ENCODE measurements around the gene WDR74. TPM values are rescaled to one million over a fixed set of nuclear protein-coding genes. Genes with fewer than 3 reads are reported as not detected.

The WDR74 gene
- total and polyA plus RNA-seq, 2 of the 13 experiments (the other 11 are each of a cell fraction or from before 2014, with no cell fraction given): 77.0 to 83.3 TPM

DNA sequence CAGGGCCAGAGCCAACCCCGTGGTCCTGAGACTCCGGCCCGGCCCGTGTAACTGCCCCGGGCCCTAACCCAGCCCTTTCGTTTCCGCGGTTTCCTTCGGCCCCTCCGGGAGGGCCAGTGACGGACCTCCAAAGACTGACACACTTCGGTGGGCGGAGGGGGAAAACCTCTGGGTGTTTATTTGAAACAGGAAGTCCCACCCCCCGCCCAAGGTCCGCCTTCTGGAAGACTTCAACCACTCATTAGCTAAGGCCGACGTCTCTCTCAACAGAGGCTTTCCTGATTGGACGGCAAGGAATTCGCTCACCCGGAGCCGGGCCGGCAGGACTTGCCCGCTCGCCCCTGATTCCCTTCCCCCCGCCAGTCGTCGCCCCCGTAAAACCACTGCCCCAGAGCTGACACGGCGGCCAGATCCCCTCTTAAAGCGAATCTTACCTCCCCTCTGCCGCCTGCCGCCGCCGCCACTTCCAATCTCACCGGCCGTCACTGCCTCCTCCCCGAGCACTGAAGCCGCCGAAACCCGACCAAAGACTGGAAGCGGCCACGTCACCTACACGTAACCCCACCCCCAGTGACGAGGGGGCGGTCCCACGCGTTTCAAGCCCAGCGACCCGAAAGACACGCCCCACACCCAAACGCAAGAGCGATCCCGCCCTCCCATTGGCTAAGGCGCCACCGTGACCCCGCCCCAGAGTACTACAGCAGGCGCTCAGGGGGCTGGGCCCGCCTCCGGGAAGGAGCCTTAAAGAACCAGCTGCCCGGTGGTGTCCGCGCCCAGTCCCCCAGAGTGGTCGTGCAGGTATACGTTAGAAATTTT is 7.7 kb downstream of the WDR74 start, which contains the start of gene STX5 (continued):
- no peak for TF ChIP-seq MBD4 (IDR thresholded peaks at IDR 0.05; ENCODE audit: borderline replicate concordance, low read length)
- peak; percentile 63; the same call in 1 of the 2 replicates for TF ChIP-seq NR2C2 (CRISPR knock-in tag; IDR thresholded peaks at IDR 0.05; ENCODE audit: borderline replicate concordance)
- peak; percentile 78 for TF ChIP-seq SP4 (CRISPR knock-in tag; IDR thresholded peaks at IDR 0.05)
- no peak for TF ChIP-seq TRIM24 (CRISPR knock-in tag; IDR thresholded peaks at IDR 0.05)
- TF ChIP-seq ZNF761 (CRISPR knock-in tag; conservative IDR thresholded peaks at IDR 0.05): peak; percentile 52; the same call in 1 of the 2 replicates
- peak; percentile 63; the same call in 1 of the 2 replicates for TF ChIP-seq IRF2 (CRISPR knock-in tag; IDR thresholded peaks at IDR 0.05)
- TF ChIP-seq JUND (CRISPR knock-in tag; IDR thresholded peaks at IDR 0.05): no peak
- TF ChIP-seq, protein P1, sequence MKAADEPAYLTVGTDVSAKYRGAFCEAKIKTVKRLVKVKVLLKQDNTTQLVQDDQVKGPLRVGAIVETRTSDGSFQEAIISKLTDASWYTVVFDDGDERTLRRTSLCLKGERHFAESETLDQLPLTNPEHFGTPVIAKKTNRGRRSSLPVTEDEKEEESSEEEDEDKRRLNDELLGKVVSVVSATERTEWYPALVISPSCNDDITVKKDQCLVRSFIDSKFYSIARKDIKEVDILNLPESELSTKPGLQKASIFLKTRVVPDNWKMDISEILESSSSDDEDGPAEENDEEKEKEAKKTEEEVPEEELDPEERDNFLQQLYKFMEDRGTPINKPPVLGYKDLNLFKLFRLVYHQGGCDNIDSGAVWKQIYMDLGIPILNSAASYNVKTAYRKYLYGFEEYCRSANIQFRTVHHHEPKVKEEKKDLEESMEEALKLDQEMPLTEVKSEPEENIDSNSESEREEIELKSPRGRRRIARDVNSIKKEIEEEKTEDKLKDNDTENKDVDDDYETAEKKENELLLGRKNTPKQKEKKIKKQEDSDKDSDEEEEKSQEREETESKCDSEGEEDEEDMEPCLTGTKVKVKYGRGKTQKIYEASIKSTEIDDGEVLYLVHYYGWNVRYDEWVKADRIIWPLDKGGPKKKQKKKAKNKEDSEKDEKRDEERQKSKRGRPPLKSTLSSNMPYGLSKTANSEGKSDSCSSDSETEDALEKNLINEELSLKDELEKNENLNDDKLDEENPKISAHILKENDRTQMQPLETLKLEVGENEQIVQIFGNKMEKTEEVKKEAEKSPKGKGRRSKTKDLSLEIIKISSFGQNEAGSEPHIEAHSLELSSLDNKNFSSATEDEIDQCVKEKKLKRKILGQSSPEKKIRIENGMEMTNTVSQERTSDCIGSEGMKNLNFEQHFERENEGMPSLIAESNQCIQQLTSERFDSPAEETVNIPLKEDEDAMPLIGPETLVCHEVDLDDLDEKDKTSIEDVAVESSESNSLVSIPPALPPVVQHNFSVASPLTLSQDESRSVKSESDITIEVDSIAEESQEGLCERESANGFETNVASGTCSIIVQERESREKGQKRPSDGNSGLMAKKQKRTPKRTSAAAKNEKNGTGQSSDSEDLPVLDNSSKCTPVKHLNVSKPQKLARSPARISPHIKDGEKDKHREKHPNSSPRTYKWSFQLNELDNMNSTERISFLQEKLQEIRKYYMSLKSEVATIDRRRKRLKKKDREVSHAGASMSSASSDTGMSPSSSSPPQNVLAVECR (CRISPR knock-in tag; IDR thresholded peaks at IDR 0.05; ENCODE audit: borderline replicate concordance): peak; percentile 85
- TF ChIP-seq, protein P2, sequence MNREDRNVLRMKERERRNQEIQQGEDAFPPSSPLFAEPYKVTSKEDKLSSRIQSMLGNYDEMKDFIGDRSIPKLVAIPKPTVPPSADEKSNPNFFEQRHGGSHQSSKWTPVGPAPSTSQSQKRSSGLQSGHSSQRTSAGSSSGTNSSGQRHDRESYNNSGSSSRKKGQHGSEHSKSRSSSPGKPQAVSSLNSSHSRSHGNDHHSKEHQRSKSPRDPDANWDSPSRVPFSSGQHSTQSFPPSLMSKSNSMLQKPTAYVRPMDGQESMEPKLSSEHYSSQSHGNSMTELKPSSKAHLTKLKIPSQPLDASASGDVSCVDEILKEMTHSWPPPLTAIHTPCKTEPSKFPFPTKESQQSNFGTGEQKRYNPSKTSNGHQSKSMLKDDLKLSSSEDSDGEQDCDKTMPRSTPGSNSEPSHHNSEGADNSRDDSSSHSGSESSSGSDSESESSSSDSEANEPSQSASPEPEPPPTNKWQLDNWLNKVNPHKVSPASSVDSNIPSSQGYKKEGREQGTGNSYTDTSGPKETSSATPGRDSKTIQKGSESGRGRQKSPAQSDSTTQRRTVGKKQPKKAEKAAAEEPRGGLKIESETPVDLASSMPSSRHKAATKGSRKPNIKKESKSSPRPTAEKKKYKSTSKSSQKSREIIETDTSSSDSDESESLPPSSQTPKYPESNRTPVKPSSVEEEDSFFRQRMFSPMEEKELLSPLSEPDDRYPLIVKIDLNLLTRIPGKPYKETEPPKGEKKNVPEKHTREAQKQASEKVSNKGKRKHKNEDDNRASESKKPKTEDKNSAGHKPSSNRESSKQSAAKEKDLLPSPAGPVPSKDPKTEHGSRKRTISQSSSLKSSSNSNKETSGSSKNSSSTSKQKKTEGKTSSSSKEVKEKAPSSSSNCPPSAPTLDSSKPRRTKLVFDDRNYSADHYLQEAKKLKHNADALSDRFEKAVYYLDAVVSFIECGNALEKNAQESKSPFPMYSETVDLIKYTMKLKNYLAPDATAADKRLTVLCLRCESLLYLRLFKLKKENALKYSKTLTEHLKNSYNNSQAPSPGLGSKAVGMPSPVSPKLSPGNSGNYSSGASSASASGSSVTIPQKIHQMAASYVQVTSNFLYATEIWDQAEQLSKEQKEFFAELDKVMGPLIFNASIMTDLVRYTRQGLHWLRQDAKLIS (CRISPR knock-in tag; IDR thresholded peaks at IDR 0.05): no peak
- TF ChIP-seq TAF1 (CRISPR knock-in tag; IDR thresholded peaks at IDR 0.05): peak; percentile 76
- 0 out of 2 replicates have a peak, but pooled peaks have one; percentile 47 for TF ChIP-seq ZSCAN21 (CRISPR knock-in tag; IDR thresholded peaks at IDR 0.05; ENCODE audit: borderline replicate concordance)
- 0 out of 2 replicates have a peak, but pooled peaks have one; percentile 17 for TF ChIP-seq ZNF850 (CRISPR knock-in tag; conservative IDR thresholded peaks at IDR 0.05)
- TF ChIP-seq ASH2L (IDR thresholded peaks at IDR 0.05; ENCODE audit: insufficient read length, low read depth, low read length): peak; percentile 72
- TF ChIP-seq, protein P3, sequence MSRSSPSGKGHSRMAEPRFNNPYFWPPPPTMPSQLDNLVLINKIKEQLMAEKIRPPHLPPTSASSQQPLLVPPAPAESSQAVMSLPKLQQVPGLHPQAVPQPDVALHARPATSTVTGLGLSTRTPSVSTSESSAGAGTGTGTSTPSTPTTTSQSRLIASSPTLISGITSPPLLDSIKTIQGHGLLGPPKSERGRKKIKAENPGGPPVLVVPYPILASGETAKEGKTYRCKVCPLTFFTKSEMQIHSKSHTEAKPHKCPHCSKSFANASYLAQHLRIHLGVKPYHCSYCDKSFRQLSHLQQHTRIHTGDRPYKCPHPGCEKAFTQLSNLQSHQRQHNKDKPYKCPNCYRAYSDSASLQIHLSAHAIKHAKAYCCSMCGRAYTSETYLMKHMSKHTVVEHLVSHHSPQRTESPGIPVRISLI (CRISPR knock-in tag; IDR thresholded peaks at IDR 0.05; ENCODE audit: borderline replicate concordance): peak; percentile 7; the same call in 1 of the 2 replicates
- no peak for TF ChIP-seq SALL2 (CRISPR knock-in tag; IDR thresholded peaks at IDR 0.05)
- TF ChIP-seq JUN (CRISPR knock-in tag; IDR thresholded peaks at IDR 0.05): no peak
- TF ChIP-seq ZNF441 (CRISPR knock-in tag; IDR thresholded peaks at IDR 0.05; ENCODE audit: borderline replicate concordance): peak; percentile 13; the same call in 1 of the 2 replicates
- TF ChIP-seq MXI1 (IDR thresholded peaks at IDR 0.05; ENCODE audit: borderline replicate concordance, low read depth, low read length): peak; percentile 70; the same call in 1 of the 3 replicates
- TF ChIP-seq ZNF224 (CRISPR knock-in tag; IDR thresholded peaks at IDR 0.05): peak; percentile 84; the same call in 1 of the 2 replicates
- peak; percentile 27; the same call in 1 of the 2 replicates for TF ChIP-seq BCL6 (CRISPR knock-in tag; IDR thresholded peaks at IDR 0.05)

Data from HepG2 (cell line).